ENCODE measurements around the gene NDUFS4.

The NDUFS4 gene

DNA sequence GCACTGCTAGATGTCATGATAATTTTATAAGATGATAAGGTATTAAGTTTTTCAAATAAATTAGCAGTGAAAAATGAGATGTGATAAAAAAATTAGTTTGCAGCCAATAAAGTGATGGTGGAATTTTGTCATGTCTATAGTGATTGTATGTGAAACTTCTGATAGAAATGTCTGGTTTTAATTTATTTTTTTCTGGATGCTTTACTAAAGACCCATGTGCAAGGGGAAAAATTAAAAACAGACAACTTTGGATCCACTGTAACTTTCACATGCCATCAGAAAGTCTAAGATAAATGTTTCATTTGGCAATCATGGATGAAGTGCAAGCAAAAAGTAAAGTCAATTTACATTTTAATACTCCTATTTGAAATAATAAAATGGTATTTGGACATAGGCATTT is 4.4 kb upstream of the NDUFS4 start:
- no peak for DNase-seq (ENCODE audit: insufficient read length, low spot score)
- no peak for FAIRE-seq
- no peak for TF ChIP-seq CTCF (IDR thresholded peaks at IDR 0.05; ENCODE audit: insufficient read depth, missing control alignments)

DNA sequence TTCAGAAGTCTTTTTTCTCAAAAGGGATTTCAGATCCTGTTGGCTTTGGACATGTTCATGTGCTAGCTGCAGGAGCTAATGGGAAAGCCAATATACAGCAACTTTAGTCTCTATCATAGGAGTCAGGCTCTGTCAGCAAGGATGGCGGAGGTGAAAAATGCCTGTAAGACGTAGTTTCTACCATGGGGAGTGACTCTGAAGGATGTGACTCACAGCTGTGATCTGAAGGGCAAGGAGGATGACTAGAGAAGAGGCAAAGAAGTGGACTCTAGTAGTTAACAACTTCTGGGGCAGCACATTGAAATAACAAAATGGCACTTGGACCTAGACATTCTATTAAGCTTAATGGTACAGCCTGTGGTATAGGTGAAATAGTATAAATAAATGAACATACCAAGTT is 3.1 kb upstream of the NDUFS4 start:
- DNase-seq (ENCODE audit: insufficient read length, low spot score) (no peak), FAIRE-seq (no peak)
- no peak for TF ChIP-seq CTCF (IDR thresholded peaks at IDR 0.05; ENCODE audit: insufficient read depth, missing control alignments)

DNA sequence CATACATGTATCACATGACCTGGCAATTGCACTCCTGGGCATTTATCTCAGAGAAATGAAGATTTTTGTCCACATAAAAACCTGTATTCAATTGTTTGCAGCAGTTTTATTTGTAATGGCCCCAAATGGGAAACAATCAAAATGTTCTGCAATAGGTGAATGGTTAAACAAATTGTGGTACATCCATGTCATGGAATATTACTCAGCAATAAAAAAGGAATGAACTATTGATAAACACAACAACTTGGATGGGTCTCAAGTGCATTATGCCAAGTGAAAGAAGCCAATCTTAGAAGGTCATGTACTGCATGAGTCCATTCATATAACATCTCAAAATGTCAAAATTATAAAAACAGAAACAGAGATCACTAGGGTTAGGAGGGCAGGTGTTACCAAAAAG is 1.5 kb upstream of the NDUFS4 start:
- no peak for TF ChIP-seq CTCF (IDR thresholded peaks at IDR 0.05; ENCODE audit: insufficient read depth, missing control alignments)
- DNase-seq (ENCODE audit: insufficient read length, low spot score), result no peak
- FAIRE-seq, result no peak

- DNase-seq (ENCODE audit: insufficient read length, low spot score), result no peak
- no peak for TF ChIP-seq CTCF (IDR thresholded peaks at IDR 0.05; ENCODE audit: insufficient read depth, missing control alignments)
- FAIRE-seq, result no peak
Measured at GRCh38 chr5:53560028-53560427, 411 bp upstream of the NDUFS4 start.

- DNase-seq (ENCODE audit: insufficient read length, low spot score), result no peak
- TF ChIP-seq CTCF (IDR thresholded peaks at IDR 0.05; ENCODE audit: insufficient read depth, missing control alignments), result no peak
- no peak for FAIRE-seq
Measured at GRCh38 chr5:53568401-53568800, 8.0 kb downstream of the NDUFS4 start.

- TF ChIP-seq CTCF (IDR thresholded peaks at IDR 0.05; ENCODE audit: insufficient read depth, missing control alignments), result no peak
- DNase-seq (ENCODE audit: insufficient read length, low spot score), result no peak
- FAIRE-seq, result no peak
Measured at GRCh38 chr5:53568871-53569270, 8.4 kb downstream of the NDUFS4 start.

GRCh38 chr5:53569453-53569852 is 9.0 kb downstream of the NDUFS4 start:
- FAIRE-seq, result no peak
- TF ChIP-seq CTCF (IDR thresholded peaks at IDR 0.05; ENCODE audit: insufficient read depth, missing control alignments), result no peak
- no peak for DNase-seq (ENCODE audit: insufficient read length, low spot score)
